K562 (cell line): ENCODE data around the gene MGAT1. TPM values are rescaled to one million over a fixed set of nuclear protein-coding genes. Genes with fewer than 3 reads are reported as not detected.

Experiments
- ATAC-seq: fragments of 200-7000 bp; cut with Tn5 transposase; 3 replicates; pipeline ENCODE4 v1.9.1; 2020; ENCODE audit warnings: moderate library complexity
- BruUV-seq: library from RNA; stranded (reverse); fragments of 400-500 nt; replicated peaks from 2 replicates; lab custom pipeline; 2021; lab: Mats Ljungman, UMichigan
- CTCF ChIA-PET: fragments of 300-600 bp; formaldehyde crosslinking; extraction: SDS; loops from one replicate; lab custom pipeline; 2021; ENCODE audit warnings: low intra/inter-chr PET ratio; lab: Yijun Ruan, JAX
- POLR2A ChIA-PET: fragments of 300-600, 350-650 bp; sonication (Branson Sonifier 250); formaldehyde crosslinking; extraction: SDS; loops from one replicate; lab custom pipeline; 2021; ENCODE audit warnings: antibody characterized with exemption, inconsistent platforms; lab: Yijun Ruan, JAX
- DNase-seq, 4 experiments: peaks; one replicate each; pipeline versions ENCODE4 v3.0.0 to v3.0.0-alpha.2; 2011 to 2018; ENCODE audit warnings: low spot score in 3 of 4, mixed read lengths in 3 of 4; ENCODE audit errors: extremely low read depth in 1 of 4
- FAIRE-seq: peaks from 2 replicates; lab custom pipeline; 2011; peaks lifted over from hg19 to GRCh38; lab: Jason Lieb, UNC
- H2AFZ ChIP-seq: 2 replicates; pipeline ENCODE4 v1.6.0; 2011; ENCODE audit warnings: low read depth, low read length, control low read depth, inconsistent platforms
- H3K27ac ChIP-seq: fragments of 200-600 bp; 3 replicates; pipeline ENCODE4 v1.8.0; 2011; ENCODE audit warnings: low read depth, mild to moderate bottlenecking, control low read depth, inconsistent platforms, low read length, moderate library complexity, mixed read lengths; ENCODE audit errors: extremely low read depth
- H3K27me3 ChIP-seq, 2 experiments: fragments of 300-600 bp in 1 of 2; 2 replicates in 1 of 2; 3 replicates in 1 of 2; pipeline versions ENCODE4 v1.6.0 to v1.8.0; 2011; ENCODE audit warnings: inconsistent platforms in 2 of 2, low read length in 2 of 2, mild to moderate bottlenecking in 1 of 2, mixed read lengths in 1 of 2, moderate library complexity in 1 of 2; ENCODE audit not compliant: control insufficient read depth in 2 of 2, insufficient read depth in 2 of 2
- H3K36me3 ChIP-seq: fragments of 300-600 bp; 3 replicates; pipeline ENCODE4 v1.8.0; 2011; ENCODE audit warnings: mild to moderate bottlenecking, low read length, inconsistent platforms; ENCODE audit not compliant: control insufficient read depth, insufficient read depth
- H3K4me1 ChIP-seq, 2 experiments: fragments of 200-600 bp in 1 of 2; replicated peaks in 1 of 2; 2 replicates in 1 of 2; 3 replicates in 1 of 2; pipeline versions ENCODE4 v1.5.1 to v1.8.0; 2011; ENCODE audit warnings: inconsistent platforms in 2 of 2, low read length in 2 of 2, mild to moderate bottlenecking in 1 of 2, mixed read lengths in 1 of 2, moderate library complexity in 1 of 2; ENCODE audit not compliant: control insufficient read depth in 2 of 2, insufficient read depth in 2 of 2
- H3K4me2 ChIP-seq: 2 replicates; pipeline ENCODE4 v1.6.1; 2011; ENCODE audit warnings: low read length, control low read depth, inconsistent platforms, mixed read lengths; ENCODE audit not compliant: insufficient read depth
- H3K4me3 ChIP-seq: fragments of 200-600 bp; sonication (generic), shearing (Covaris generic); 2 replicates; pipeline ENCODE4 v1.5.1; 2016; ENCODE audit warnings: control low read depth, inconsistent platforms
- H3K79me2 ChIP-seq: fragments of 200-600 bp; 3 replicates; pipeline ENCODE4 v1.8.0; 2011; ENCODE audit warnings: low read length, inconsistent platforms; ENCODE audit not compliant: control insufficient read depth, insufficient read depth
- H3K9ac ChIP-seq, 2 experiments: 2 replicates each; pipeline versions ENCODE4 v1.6.0 to v1.6.1; 2011; ENCODE audit warnings: low read depth in 2 of 2, low read length in 2 of 2, control low read depth in 1 of 2, inconsistent platforms in 1 of 2, mild to moderate bottlenecking in 1 of 2, mixed read lengths in 1 of 2; ENCODE audit not compliant: insufficient read depth in 1 of 2
- H3K9me1 ChIP-seq: one replicate; pipeline ENCODE4 v1.6.0; 2011; ENCODE audit warnings: inconsistent platforms, mild to moderate bottlenecking, low read length, moderate library complexity; ENCODE audit not compliant: control insufficient read depth, insufficient read depth
- H3K9me3 ChIP-seq: replicated peaks from 2 replicates; pipeline ENCODE4 v1.5.1; 2011; ENCODE audit warnings: low read depth, low read length, inconsistent platforms; ENCODE audit not compliant: control insufficient read depth, insufficient read depth
- H4K20me1 ChIP-seq: replicated peaks from 2 replicates; pipeline ENCODE4 v1.6.1; 2011; ENCODE audit warnings: low read length, inconsistent platforms, mixed read lengths; ENCODE audit not compliant: control insufficient read depth, insufficient read depth
- BDP1 ChIP-seq: IDR thresholded peaks from 3 replicates; pipeline ENCODE4 v1.6.1; 2011; ENCODE audit not compliant: insufficient read length, insufficient read depth
- CBFA2T3 ChIP-seq: fragments of 450-650 bp; IDR thresholded peaks from 2 replicates; pipeline ENCODE4 v1.6.1; 2017
- EGR1 ChIP-seq: fragments of 450-650 bp; conservative IDR thresholded peaks from 2 replicates; pipeline ENCODE4 v1.6.1; 2017; ENCODE audit warnings: mild to moderate bottlenecking
- ELF4 ChIP-seq: fragments of 450-650 bp; formaldehyde crosslinking; IDR thresholded peaks from 2 replicates; pipeline ENCODE4 v1.4.0; 2022; ENCODE audit warnings: missing genetic modification characterization
- ELK1 ChIP-seq: sonication (generic); formaldehyde crosslinking; IDR thresholded peaks from 2 replicates; pipeline ENCODE4 v1.8.1; 2022; ENCODE audit warnings: missing genetic modification reagents
- GABPA ChIP-seq: fragments of 200-800 bp; sonication (Bioruptor generic); conservative IDR thresholded peaks from 2 replicates; pipeline ENCODE4 v1.6.1; 2016; ENCODE audit warnings: low read depth, missing genetic modification characterization, missing compliant biosample characterization
- HDAC6 ChIP-seq: IDR thresholded peaks from 2 replicates; pipeline ENCODE4 v1.6.1; 2012; ENCODE audit warnings: low read depth, mild to moderate bottlenecking, control low read depth, inconsistent platforms, low read length, moderate library complexity
- HES1 ChIP-seq: fragments of 450-650 bp; IDR thresholded peaks from 2 replicates; pipeline ENCODE4 v1.6.1; 2016; ENCODE audit warnings: low read depth, mild to moderate bottlenecking, moderate library complexity
- LEF1 ChIP-seq: fragments of 450-650 bp; IDR thresholded peaks from 2 replicates; pipeline ENCODE4 v1.6.1; 2016; ENCODE audit warnings: mild to moderate bottlenecking
- MEIS2 ChIP-seq: fragments of 450-650 bp; IDR thresholded peaks from 2 replicates; pipeline ENCODE4 v1.6.1; 2014; ENCODE audit warnings: mild to moderate bottlenecking; ENCODE audit not compliant: partially characterized antibody
- NCOA6 ChIP-seq: fragments of 450-650 bp; IDR thresholded peaks from 2 replicates; pipeline ENCODE4 v1.6.1; 2017; ENCODE audit warnings: mild to moderate bottlenecking
- PBX2 ChIP-seq, 2 experiments: IDR thresholded peaks in 1 of 2; conservative IDR thresholded peaks in 1 of 2; 2 replicates each; pipeline ENCODE4 v1.6.1; 2016; ENCODE audit warnings: low read depth in 2 of 2, mild to moderate bottlenecking in 1 of 2, missing compliant biosample characterization in 1 of 2, missing genetic modification characterization in 1 of 2, moderate library complexity in 1 of 2
- TFAM ChIP-seq: fragments of 250-450 bp; sonication (Bioruptor Pico); conservative IDR thresholded peaks from 2 replicates; pipeline ENCODE4 v1.5.0; 2021; ENCODE audit warnings: mild to moderate bottlenecking, moderate library complexity
- ZFP91 ChIP-seq: sonication (generic); formaldehyde crosslinking; IDR thresholded peaks from 2 replicates; pipeline ENCODE4 v1.8.0; 2022; ENCODE audit warnings: mild to moderate bottlenecking, missing genetic modification reagents
- ZNF197 ChIP-seq: fragments of 200-800 bp; sonication (Bioruptor generic); IDR thresholded peaks from 2 replicates; pipeline ENCODE4 v1.6.1; 2016; ENCODE audit warnings: low read depth, missing genetic modification characterization, missing compliant biosample characterization
- ZNF224 ChIP-seq: sonication (generic); formaldehyde crosslinking; IDR thresholded peaks from 2 replicates; pipeline ENCODE4 v1.8.0; 2022; ENCODE audit warnings: mild to moderate bottlenecking, missing genetic modification reagents
- ZNF696 ChIP-seq: fragments of 250-450 bp; sonication (Bioruptor Pico); conservative IDR thresholded peaks from 2 replicates; pipeline ENCODE4 v1.4.0; 2020; ENCODE audit warnings: mild to moderate bottlenecking, moderate library complexity
- WGBS: fragments of 100-300 bp; shearing (Covaris generic); methylation state at CpG from one replicate; pipeline ENCODE4 v1.1.6; 2016; ENCODE audit warnings: low coverage, mixed read lengths; ENCODE audit not compliant: insufficient coverage; ENCODE audit errors: missing lambda C conversion rate; 5-methylcytosine and 5-hydroxymethylcytosine counted together
- in situ Hi-C: fragments of 300-500 bp; cut with MboI; formaldehyde crosslinking; loops from 4 replicates; pipeline ENCODE4 v1.15.0; 2018; ENCODE audit warnings: inconsistent platforms, mixed read lengths
- intact Hi-C: fragments of 100-400 bp; cut with micrococcal nuclease; formaldehyde crosslinking; loops from 2 replicates; pipeline ENCODE4 v1.14.2; 2022
- polyA plus RNA-seq, 8 experiments: library from polyadenylated mRNA; depleted of rRNA in 4 of 8; stranded (reverse) in 5 of 8; unstranded in 3 of 8; fragments of >200 nt; fragmentation: Nextera tagmentation in 2 of 8; fragmentation: Illumina TruSeq in 1 of 8; extraction: Ambion mirVana in 2 of 8; extraction: Trizol in 1 of 8; gene quantifications; 2 replicates each; pipeline versions ENCODE4 v1.2.1 to v1.2.3, GENCODE V29; 2011 to 2014; ENCODE audit warnings: inconsistent platforms in 1 of 8, missing spikeins in 1 of 8
- total RNA-seq, 7 experiments: library from RNA; depleted of rRNA in 6 of 7; stranded (reverse); fragments of >200 nt in 6 of 7; fragmentation: Illumina TruSeq in 2 of 7; extraction: Trizol in 2 of 7; gene quantifications; 2 replicates each; pipeline versions ENCODE4 v1.2.1 to v1.2.3, GENCODE V29; 2011 to 2021; ENCODE audit warnings: low replicate concordance in 1 of 7

The MGAT1 gene
- total and polyA plus RNA-seq, 9 of the 15 experiments (the other 6 are each of a cell fraction or from before 2014, with no cell fraction given) = 3.9 to 82.7 (median 44.5) TPM

GRCh38 chr5:180823940-180824629 is 21.5 kb upstream of the MGAT1 start:
- no TSS peak for BruUV-seq
- in situ Hi-C loops = no loop called here
- Histone ChIP-seq H3K36me3 (no peaks in the 10 kb centered on the region), H4K20me1 (no peaks in the 10 kb centered on the region), H3K9me3 (no peaks in the 10 kb centered on the region; the same call in 1 of the 2 replicates), H3K27ac (no peak overlapping the region), H3K4me1 (peaks cover 5 to 6% of the 10 kb centered on the region in 2 experiments; a peak in 3 of 5 replicates), H3K9ac (no peak overlapping the region), H3K4me2 (no peak overlapping the region), H3K79me2 (no peaks in the 10 kb centered on the region), H3K9me1 (no peaks in the 10 kb centered on the region), H3K4me3 (no peak overlapping the region), H3K27me3 (no peaks in the 10 kb centered on the region), H2AFZ (no peak overlapping the region)
- no peak for FAIRE-seq
- CTCF ChIA-PET = no interaction called here
- DNase-seq = no peak
- WGBS = 24% methylated on average over 6 of the region's 6 CpGs
- intact Hi-C loops = no loop called here
- ATAC-seq = no peak
- POLR2A ChIA-PET = interaction anchor here (0.6 to 1.0 kb wide), 6 partner anchors 11 to 225 kb away, joined by 3 read pairs; no protein-coding TSS in a partner anchor
- TF ChIP-seq EGR1 = no peak
- TF ChIP-seq TFAM (CRISPR knock-in tag) = no peak
- TF ChIP-seq BDP1 = no peak
- TF ChIP-seq ELF4 (CRISPR knock-in tag) = no peak
- no peak for TF ChIP-seq ZNF197
- no peak for TF ChIP-seq PBX2 (CRISPR knock-in tag; IDR thresholded peaks at IDR 0.05; ENCODE audit: low read depth)
- TF ChIP-seq PBX2 (tag; conservative IDR thresholded peaks at IDR 0.05; ENCODE audit: low read depth) = peak; percentile 52; the same call in 1 of the 2 replicates
- TF ChIP-seq ZNF224 (CRISPR knock-in tag) = no peak
- no peak for TF ChIP-seq HES1
- TF ChIP-seq MEIS2 = peak; percentile 64
- no peak for TF ChIP-seq ELK1 (CRISPR knock-in tag)
- no peak for TF ChIP-seq ZFP91 (CRISPR knock-in tag)
- no peak for TF ChIP-seq LEF1
- TF ChIP-seq CBFA2T3 = 0 out of 2 replicates have a peak, but pooled peaks have one; percentile 12
- no peak for TF ChIP-seq NCOA6
- TF ChIP-seq HDAC6 = no peak
- no peak for TF ChIP-seq ZNF696
- no peak for TF ChIP-seq GABPA (tag)
